HG03457 (cell line): ENCODE measurements around the gene DCP1B.

Source experiments
- ATAC-seq: cut with Tn5 transposase; IDR thresholded peaks from one replicate; pipeline ENCODE4 v1.9.1; 2021; ENCODE audit warnings: moderate number of reproducible peaks; ENCODE audit not compliant: unreplicated experiment

Gene DCP1B

GRCh38 chr12:1935700-1936378, 68.4 kb downstream of the DCP1B start:
- no peak for ATAC-seq

GRCh38 chr12:1935242-1935641, 69.0 kb downstream of the DCP1B start:
- no peak for ATAC-seq

- ATAC-seq: no peak
Measured at GRCh38 chr12:1934831-1935230, 69.4 kb downstream of the DCP1B start.

DNA sequence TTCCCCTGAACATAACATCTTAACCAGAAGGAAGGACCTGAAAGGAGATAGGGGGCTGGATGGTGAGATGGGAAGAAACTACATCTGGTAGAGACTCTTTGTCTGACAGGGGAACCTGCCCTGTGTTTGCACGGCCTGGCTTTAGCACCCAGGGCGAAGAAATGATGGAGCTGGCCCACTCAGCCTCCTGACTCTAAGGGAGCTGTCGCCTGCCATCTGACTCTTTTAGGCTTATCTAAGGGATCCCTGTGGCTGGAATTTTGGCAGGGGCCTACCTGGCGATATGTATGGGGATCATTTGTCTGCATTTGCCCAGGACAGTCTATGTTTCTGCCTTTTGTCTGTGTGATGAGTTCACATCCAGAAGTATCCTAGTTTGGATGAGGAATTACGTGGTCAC, 70.2 kb downstream of the DCP1B start:
- ATAC-seq: no peak

DNA sequence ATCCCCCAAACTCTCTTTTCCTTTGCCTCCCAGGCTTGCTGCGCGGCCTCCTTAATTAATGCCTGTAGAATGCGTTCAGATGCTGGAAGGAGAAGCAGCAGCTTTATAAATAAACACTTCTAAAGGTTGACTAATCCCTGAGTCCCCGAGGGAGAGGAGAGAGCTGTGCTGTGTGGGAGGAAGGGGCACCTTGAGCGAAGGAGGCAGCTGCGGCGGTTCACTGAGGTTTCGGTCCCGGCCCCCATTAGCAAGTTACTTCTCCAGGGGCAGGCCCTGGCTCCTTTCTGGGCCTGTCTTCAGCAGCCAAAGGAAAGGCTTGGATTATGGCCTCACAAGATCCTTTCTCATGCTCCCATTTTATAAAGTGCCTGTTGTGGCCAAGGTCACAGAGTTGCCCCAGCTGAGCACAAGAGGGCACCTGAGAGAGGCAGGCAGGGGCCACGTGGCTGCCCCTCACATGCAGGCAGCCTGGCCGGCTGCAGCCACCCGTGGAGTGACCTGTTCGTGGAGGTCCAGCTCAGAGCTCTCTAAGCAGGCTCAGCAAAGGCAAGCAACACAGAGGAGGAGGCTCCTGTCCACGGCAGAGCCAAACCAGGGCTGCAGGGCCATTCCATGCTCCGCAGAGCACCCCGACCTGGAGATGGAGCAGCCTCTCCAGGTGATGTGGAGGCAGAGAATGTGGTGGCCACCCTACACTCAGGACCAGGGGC, 70.8 kb downstream of the DCP1B start:
- ATAC-seq: no peak

DNA sequence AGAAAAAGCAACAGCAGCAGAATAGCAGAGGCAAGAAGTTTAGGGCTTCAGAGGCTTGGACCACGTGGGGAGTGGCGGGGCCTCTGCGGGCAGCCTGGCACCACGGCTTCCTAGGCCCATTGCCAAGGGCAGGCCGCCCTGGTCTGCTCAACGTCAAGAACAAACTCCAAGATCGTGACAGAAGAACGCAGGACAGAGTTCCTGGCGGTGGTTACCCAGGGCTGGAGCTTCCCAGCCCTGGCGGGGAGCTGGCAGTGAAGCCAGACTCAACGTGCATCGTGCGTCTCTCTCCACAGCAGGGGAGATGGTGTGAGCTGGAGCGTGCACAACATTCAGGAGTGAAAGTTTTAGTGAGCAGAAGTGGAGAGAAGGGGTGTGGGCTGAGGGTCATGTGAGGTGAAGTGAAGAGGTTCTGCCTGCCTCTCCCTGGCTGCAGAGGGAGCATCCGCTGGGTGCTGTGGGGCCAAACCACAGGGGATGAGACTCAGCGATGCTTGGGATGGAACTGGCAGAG, 71.9 kb downstream of the DCP1B start:
- no peak for ATAC-seq

DNA sequence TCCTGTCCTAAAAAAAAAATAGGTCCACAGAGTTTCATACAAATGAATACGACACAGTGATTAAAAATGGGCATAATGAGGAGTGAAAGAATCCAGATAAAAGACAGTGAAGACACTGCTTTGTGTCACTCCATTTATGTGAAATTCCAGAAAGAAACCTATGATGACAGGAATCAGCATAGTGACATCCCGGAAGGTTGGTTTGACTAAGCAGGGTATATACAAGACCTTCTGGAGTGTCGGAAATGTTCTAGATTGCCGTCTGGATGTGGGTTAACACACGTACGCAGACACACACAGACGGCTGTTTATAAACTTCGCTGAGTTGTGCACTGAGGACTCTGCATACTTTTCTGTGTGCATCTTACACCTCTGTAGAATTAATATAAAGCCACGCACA, 72.6 kb downstream of the DCP1B start:
- ATAC-seq: no peak

- ATAC-seq: no peak
Measured at GRCh38 chr12:1930803-1931597, 73.3 kb downstream of the DCP1B start.

GRCh38 chr12:1929985-1930802, 74.1 kb downstream of the DCP1B start:
- no peak for ATAC-seq

DNA sequence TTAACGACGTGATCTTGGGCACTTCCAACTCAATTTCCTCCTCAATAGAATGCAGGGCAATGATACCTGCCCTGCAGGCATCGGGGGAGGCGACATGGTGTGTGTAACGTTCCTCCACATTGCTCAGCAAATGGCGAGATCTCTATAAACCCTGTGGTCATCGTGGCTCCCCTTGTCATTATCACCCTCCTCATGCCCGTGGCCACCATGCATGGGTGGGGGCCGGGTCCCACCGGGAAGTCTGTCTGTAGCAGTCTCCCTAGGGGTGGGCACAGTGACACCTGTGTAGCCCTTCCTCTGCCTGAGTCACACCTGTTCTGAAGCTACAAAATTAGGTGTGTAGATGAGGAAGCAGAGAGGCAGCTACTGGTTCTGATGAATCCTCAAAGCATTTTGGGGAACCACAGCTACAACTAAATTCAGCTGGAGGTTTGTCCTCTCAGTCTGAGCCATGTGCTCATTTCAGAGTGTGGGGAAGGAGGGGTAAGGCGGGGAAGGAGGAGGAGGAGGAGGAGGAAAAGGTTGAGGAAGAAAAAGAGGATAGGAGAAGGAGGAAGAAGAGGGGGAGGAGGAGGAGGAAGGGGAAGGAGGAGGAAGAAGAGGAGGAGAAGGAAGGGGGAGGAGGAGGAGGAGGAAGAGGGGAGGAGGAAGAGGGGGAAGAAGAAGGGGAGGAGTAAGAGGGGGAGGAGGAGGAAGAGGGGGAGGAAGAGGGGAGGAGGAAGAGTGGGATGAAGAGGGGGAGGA, 74.8 kb downstream of the DCP1B start:
- no peak for ATAC-seq

- no peak for ATAC-seq
Measured at GRCh38 chr12:1928439-1929121, 75.7 kb downstream of the DCP1B start.

DNA sequence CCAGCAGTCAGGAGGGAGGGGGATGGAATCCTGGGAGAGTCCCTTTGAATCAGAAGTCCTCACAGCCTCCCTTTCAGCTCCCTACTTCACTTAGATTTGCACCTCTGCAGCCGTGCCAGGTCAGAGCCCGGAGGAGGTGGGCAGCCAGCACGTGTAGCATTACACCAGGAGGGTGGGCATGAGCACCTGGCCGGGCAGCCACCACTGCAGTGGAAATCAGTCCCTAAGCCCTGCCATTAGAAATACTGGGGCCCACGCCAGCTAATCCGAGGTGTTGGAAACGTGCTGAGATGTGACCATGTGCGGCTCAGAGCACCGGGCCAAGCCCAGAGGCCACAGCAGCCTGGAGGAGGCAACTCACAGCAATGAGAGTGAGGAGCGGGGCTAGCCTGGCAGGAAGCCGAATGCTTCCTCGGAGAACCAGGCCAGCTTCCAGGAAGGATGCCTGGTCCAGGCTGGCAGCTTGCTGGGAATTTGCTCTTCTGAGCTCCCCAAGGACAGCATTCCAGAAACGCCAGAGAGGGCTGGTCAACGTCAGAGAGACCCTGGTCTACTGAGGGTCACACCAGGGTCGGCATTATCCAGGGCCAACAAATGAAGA, 76.4 kb downstream of the DCP1B start:
- no peak for ATAC-seq

GRCh38 chr12:1927051-1927680, 77.1 kb downstream of the DCP1B start:
- no peak for ATAC-seq

GRCh38 chr12:1926251-1926657, 78.0 kb downstream of the DCP1B start:
- no peak for ATAC-seq

- ATAC-seq: no peak
Measured at GRCh38 chr12:1925684-1926006, 78.6 kb downstream of the DCP1B start.

- no peak for ATAC-seq
Measured at GRCh38 chr12:1924996-1925683, 79.1 kb downstream of the DCP1B start.

DNA sequence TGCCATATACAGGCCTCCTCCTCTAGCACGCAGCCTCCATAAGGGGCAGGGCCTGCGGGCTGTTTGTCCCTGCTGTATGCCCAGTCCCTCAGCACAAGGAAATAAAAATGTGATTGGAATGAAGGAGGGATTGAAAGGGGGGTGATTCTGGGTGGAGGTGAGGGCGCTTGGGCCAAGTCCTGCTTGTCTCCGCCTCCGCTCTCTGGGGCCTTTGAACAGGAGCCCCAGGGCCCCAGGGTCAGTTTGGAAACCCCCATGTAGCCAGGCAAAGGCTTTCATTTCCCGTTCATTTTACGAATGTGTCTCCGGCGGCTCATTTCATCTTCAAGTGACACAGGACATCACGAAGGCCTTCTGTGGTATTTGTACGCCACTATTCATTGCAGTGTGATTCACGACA, 81.3 kb downstream of the DCP1B start:
- no peak for ATAC-seq

- ATAC-seq: no peak
Measured at GRCh38 chr12:1922075-1922709, 82.1 kb downstream of the DCP1B start.
